Kidney epithelial cell (primary cell): Measurements from ENCODE around the gene ZNF827. TPM values are rescaled to one million over a fixed set of nuclear protein-coding genes. Genes with fewer than 3 reads are reported as not detected.
A peak's percentile ranks its signal among the peaks of the same experiment; 100 is the strongest.

ENCODE experiments used
- DNase-seq: peaks from one replicate; pipeline ENCODE4 v3.0.0-alpha.2; 2010; ENCODE audit warnings: low read depth
- H3K27me3 ChIP-seq: 2 replicates; pipeline ENCODE4 v1.6.0; 2011; ENCODE audit warnings: low read length; ENCODE audit not compliant: control insufficient read depth, insufficient read depth
- H3K36me3 ChIP-seq: 2 replicates; pipeline ENCODE4 v1.5.1; 2011; ENCODE audit warnings: low read length; ENCODE audit not compliant: control insufficient read depth, insufficient read depth
- H3K4me3 ChIP-seq: 2 replicates; pipeline ENCODE4 v1.5.1; 2011; ENCODE audit warnings: low read depth, mild to moderate bottlenecking, control low read depth, low read length
- CTCF ChIP-seq: IDR thresholded peaks from 2 replicates; pipeline ENCODE4 v1.5.1; 2011; ENCODE audit warnings: mild to moderate bottlenecking, moderate library complexity, low read length, control low read depth, inconsistent platforms; ENCODE audit not compliant: insufficient read depth, poor library complexity, severe bottlenecking
- total RNA-seq: library from RNA; depleted of rRNA; stranded (reverse); fragments of >200 nt; gene quantifications from 2 replicates; pipeline ENCODE4 v1.2.3, GENCODE V29; 2015

ZNF827 gene
- total RNA-seq, 1 donor from 2014 or later: 14.0 TPM

- H3K36me3 ChIP-seq: no peaks in the 10 kb centered on the region
- no peaks in the 10 kb centered on the region for H3K27me3 ChIP-seq
- no peak for TF ChIP-seq CTCF
- DNase-seq: no peak
- no peak overlapping the region for H3K4me3 ChIP-seq
These were observed 221.9 kb downstream of the ZNF827 start for GRCh38 chr4:145716661-145717200.

- no peak for TF ChIP-seq CTCF
These were observed 222.4 kb downstream of the ZNF827 start for GRCh38 chr4:145716200-145716599.

GRCh38 chr4:145709843-145710242 lies 228.8 kb downstream of the ZNF827 start:
- DNase-seq: peak; percentile 78
- TF ChIP-seq CTCF: no peak
- Histone ChIP-seq H3K36me3 (no peaks in the 10 kb centered on the region), H3K4me3 (no peak overlapping the region), H3K27me3 (no peaks in the 10 kb centered on the region)

More at GRCh38 chr4:145716200-145716599, 222.4 kb downstream of the ZNF827 start:
- no peaks in the 10 kb centered on the region for H3K36me3 ChIP-seq
- no peak overlapping the region for H3K4me3 ChIP-seq
- H3K27me3 ChIP-seq: no peaks in the 10 kb centered on the region
- no peak for DNase-seq

GRCh38 chr4:145709336-145709735 lies 229.3 kb downstream of the ZNF827 start:
- no peaks in the 10 kb centered on the region for H3K27me3 ChIP-seq
- no peak for TF ChIP-seq CTCF
- H3K36me3 ChIP-seq: no peaks in the 10 kb centered on the region
- H3K4me3 ChIP-seq: no peak overlapping the region
- no peak for DNase-seq

Other genes starting within 250 kb of the ZNF827 start
- 24.5 and 35.8 TPM in 2 replicates for gene LSM6, start 236.9 kb upstream of the ZNF827 start, total RNA-seq